Measurements from ENCODE around the gene ZFX.

The ZFX gene

DNA sequence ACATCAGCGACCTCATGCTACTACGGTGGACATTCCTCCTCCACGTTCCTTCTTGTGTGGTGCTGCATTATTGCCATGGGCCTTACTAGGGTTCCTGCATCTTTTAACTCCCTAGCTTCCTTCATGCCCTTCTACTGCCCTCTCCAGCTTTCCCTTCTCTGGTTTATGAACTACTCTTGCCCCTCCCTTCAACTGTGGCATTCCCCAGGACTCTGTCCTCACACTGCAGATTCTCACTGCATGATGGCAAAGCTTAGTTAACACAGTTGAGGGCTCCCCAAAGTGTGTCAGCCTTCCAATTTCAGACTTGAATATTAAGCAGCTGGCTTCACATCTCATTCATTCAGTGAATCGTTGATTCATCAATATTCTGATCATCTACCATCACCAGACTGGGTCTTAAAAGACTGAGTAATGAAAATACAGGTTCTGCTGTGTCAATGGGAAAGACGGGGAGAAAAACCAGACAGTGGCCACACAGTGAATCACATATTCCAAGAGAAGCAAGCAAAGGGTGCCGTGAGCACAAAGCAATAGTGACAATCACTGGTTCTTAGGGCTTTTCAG, 53.0 kb downstream of the ZFX start:
- DNase-seq (ENCODE audit: low spot score): no peak

DNA sequence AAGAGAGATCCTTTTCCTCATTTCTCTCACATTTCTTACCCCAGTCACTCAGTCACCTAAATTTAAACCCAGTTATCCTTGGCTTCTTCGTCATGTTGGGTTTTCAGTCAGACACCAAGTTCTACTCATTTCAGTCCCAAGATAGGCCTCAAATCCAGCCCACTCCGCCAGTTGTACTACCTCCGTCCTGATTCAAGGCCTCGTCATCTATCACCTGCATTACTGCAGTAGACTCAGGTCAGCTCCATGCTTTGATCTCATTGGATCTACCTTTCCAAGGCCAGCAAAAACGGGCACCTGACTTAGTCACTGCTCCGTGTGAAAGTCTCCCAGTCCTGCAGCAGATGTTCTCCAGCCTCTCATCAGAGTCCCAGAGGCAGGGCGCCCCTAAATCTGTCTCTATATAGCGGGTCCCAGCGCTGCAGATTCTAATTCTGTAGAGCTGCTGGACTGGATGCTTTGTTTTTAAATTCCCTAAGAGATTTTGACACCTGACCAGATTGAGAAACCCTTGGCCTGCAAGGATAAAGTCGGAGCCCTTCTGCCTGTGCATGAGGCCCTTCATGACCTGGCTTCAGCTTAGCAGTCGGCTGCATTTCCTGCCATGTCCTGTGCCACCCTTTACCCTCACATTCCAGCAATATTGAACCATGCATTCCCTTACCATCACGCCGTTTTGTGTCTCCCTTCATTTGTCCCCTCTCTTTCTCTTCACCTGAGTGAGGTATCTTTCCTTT, 53.7 kb downstream of the ZFX start:
- no peak for DNase-seq (ENCODE audit: low spot score)

DNA sequence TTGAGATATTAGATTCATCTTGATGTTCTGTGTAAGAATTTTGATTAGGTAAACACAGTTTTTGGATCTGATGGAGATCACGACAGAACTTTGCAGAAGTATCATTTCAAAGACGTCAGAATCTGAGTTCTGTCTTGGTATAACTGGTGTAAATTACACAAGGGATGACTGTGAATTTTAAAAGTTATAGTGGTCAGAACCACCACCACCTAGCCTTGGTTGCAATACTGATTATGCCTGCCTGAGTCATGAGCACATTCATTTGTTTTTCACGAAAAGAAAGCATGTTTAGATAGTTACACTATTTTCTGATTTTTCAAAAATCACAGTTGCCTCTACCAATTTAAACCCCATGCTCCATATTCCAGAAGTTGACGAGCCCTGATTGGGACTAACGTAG, 54.8 kb downstream of the ZFX start:
- DNase-seq (ENCODE audit: low spot score): no peak

DNA sequence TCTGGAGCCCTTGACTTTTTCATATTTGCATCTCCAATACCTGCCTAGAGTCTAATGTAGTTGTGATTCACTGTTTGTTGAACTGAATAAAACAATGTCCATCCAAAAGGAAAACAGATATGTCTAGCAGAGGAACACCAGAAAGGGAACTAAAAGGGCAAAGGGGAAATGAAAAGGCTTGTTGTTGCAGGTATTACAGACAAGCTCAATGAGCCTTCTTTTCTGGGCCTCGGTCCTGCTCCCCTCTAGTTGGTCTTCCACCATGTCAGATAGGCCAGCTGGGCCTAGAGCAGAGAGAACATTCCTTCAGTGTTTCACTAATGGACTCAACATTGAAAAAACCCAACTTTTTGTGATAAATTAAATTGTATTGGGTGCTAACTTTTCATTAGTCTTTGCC, 55.4 kb downstream of the ZFX start:
- DNase-seq (ENCODE audit: low spot score): no peak

DNA sequence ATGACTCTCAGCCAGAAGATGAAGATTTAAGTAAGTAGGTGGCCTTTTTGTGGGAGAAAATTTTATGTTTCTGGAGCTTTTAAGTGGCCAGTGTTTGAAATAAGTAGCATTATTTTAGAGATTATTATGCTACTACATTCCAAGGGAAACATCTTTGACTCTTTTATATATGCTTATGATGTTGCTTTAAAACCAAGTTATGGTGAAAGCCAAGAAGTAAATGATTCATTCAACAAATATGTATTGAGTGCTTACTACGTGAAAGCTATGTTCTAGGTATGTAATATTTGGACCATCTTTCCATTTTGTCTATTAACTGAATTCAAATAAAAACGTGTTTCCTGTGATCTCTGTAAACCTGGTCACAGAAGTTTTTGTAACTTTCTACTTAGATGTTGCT, 58.3 kb downstream of the ZFX start:
- no peak for DNase-seq (ENCODE audit: low spot score)

DNA sequence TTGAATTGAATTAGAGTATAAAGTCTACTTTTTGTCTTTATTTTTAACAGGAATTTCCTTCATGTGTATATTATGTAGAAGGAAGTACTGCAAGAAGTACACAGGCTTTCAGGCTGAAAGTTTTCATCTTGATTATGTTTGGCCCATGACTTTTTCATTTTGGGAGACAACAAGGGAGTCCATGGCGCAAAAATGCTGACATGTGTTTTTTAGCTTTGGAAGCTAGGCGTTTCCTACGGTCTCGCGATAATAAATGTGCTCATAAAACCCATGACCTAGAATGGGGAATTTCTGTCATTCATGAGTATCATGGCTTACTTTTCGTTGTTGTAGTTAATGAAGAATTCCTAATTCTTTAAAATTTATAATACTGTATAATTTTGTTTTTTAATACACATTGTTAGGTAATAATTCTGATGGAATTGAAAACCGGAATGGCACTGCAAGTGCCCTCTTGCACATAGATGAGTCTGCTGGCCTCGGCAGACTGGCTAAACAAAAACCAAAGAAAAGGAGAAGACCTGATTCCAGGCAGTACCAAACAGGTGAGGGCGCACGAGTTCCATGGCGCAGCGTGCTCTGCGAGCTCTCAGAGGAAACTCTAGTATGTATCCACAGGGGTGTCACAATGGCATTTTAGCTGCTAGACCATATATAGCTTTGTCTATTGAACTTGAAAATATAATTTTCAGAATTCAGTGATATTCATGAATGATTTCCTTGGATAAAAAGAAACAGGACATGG, 59.1 kb downstream of the ZFX start:
- no peak for DNase-seq (ENCODE audit: low spot score)

DNA sequence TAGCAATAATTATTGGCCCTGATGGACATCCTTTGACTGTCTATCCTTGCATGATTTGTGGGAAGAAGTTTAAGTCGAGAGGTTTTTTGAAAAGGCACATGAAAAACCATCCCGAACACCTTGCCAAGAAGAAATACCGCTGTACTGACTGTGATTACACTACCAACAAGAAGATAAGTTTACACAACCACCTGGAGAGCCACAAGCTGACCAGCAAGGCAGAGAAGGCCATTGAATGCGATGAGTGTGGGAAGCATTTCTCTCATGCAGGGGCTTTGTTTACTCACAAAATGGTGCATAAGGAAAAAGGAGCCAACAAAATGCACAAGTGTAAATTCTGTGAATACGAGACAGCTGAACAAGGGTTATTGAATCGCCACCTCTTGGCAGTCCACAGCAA, 60.7 kb downstream of the ZFX start:
- no peak for DNase-seq (ENCODE audit: low spot score)

DNA sequence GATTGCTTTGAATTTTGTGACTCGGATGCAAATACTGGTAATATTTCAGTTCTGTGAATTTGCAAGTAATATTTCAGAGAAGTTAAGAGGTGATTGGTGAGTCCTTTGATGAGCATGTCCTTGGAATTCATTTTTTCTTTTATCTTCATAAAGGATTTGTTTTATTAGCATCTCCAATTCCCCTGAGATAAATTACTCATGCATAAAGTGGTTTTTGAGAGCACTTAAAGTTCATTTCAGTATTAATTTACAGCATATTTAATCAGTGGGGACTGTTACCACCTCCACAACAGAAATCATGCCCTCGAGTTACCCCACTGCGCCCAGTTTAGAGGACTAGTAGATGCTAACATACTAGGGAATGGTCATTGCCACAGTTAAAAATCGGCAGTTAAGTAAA, 65.0 kb downstream of the ZFX start:
- no peak for DNase-seq (ENCODE audit: low spot score)

DNA sequence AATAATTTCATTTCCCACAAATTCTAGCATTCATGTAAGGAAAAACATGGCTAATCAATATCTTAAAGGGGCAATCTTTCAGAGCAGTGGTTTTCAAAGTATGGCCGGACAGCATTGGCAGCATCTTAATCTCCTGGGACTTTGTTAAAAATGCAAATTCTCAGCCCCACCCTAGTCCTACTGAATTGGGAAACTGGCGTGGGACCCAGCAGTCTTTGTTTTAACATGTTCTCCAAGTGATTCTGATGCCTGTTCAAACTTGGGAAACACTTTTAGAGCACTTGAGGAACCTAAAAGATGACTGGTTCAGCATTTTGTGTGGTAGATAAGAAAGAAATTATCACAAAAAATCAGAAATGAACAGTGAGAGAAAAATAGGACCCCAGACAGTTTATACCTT, 65.7 kb downstream of the ZFX start:
- DNase-seq (ENCODE audit: low spot score): no peak

DNA sequence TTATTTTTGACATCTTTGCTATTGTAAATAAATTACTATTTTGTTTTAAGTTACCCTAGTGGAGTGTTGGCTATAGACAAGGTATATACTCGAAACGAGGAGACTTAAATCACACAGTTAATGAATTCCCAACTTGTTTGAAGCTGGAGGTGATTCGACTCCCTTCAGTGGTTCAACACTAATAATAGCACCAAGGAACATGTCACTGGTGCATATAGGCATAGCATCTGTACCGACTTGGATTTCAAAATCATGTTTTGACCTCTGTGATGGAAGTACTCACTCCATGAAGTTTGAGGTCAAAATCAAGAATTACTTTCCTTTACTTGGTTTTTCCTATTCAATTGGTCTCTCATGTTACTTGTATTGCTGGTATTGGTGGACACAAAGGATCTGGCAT, 66.5 kb downstream of the ZFX start:
- DNase-seq (ENCODE audit: low spot score): no peak

DNA sequence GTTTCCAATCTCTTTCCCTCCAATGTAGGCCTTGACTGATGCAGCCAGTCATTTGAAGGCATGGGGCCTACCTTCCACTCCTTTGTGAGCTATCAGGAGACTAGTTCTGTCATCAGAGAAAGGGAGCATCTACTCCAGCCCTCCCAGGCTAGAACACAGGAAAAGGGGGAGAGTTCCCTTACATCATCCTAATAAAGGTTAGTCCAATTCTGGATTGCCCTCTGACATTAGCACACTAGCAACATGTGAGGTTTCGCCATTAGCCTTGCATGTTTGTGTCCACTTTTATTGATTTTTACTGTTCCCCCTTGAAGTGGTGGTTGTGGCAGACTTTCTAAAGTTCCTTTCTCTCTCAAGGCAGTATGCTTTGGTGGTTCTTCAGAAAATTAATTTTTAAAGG, 67.3 kb downstream of the ZFX start:
- no peak for DNase-seq (ENCODE audit: low spot score)

DNA sequence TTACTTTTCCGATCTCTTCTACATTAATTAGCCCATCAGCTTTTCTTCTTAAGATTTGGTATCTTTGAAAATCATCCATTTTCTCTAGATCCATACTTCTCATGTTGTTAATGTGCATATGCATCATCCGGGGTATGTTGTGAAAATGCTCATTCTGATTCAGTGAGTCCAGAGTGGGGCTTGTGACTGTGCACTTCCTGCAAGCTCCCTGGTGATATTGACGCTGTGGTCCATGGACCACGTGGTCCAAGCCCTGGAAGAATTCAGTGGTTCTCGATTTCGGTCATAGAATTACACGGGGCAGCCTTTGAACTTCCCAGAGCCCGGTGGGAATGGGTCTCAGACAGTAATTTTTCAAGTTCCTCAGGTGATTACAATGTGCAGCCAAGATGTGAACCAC, 69.8 kb downstream of the ZFX start:
- DNase-seq (ENCODE audit: low spot score): no peak

DNA sequence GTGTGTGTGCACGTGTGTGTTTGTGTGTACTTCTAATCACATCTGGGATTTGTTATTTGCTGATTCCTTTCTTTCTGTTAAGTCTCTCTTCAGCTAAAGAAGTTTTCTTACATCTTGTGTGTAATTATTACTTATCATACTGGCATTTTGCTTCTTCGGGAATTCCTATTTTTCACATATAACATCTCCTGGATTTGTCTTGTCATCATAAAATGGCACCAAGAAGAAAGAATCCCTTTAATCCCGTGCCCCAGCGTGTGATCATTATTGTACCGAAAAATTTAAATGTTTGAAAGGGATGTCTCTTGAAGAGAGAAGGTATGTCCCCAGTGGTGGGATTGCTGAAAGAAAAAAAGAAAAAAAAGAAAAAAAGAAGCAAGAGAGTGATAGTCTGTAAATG, 72.3 kb downstream of the ZFX start:
- DNase-seq (ENCODE audit: low spot score): no peak

DNA sequence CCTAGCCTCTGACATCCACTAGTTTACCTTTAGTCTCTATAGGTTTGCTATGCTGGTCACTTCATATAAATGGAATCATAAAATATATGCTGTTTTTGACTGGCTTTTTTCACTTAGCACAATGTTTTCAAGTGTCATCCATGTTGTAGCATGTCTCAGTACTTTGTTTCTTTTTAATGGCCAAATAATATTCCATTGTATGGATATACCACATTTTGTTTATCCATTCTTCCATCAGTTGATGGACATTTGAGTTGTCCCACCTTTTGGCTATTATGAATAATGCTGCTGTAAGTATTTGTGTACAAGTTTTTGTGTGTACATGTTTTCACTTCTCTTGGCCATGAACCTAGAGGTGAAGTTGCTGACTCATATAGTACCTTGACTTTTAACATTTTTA, 75.7 kb downstream of the ZFX start:
- no peak for DNase-seq (ENCODE audit: low spot score)

DNA sequence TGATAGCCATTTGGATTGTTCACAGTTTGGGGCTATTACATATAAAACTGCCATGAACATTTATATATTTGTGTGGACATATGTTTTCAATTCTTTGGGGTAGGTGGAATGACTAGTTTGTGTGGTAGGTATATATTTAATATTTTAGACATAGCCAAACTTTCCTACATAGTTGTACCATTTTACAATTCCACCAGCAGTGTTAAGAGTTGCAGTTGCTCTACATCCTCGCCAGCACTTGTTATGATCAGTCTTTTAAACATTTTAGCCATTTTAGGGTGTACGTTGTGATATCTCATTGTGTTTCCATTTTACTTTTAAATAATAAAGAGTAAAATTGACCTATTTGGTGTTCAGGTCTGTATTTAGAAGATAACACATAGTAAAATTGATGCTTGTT, 76.6 kb downstream of the ZFX start:
- no peak for DNase-seq (ENCODE audit: low spot score)

DNA sequence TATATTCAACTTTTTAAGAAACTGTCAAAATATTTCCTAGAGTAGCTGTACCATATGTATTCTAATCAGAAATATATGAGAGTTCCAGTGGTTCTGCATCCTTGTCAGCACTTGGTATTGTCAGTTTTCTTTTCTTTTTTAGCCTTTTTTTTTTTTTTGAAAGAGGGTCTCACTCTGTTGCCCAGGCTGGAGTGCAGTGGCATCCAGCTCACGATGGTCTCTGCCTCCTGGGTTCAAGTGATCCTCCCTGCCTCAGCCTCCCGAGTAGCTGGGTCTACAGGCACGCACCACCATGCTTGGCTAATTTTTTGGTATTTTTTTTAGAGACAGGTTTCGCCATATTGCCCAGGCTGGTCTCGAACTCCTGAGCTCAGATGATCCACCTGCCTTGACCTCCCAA, 79.1 kb downstream of the ZFX start:
- no peak for DNase-seq (ENCODE audit: low spot score)

DNA sequence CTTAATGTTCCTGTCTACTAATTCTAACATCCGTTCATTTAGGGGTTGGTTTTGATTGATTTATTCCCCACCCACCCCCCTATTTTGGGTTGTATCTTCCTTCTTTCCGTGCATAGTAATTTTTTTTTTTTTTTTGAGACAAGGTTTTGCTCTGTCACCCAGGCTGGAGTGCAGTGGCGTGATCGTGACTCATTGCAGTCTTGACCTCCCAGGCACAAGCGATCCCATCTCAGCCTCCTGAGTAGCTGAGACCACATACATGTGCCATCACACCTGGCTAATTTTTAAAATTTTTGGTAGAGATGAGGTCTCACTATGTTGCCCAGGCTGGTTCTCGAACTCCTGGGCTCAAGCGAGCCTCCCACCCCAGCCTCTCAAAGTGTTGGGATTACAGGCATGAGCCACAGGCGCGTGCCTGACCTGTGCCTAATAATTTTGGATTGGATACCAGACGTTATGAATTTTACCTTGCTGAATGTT, 79.9 kb downstream of the ZFX start:
- no peak for DNase-seq (ENCODE audit: low spot score)

DNA sequence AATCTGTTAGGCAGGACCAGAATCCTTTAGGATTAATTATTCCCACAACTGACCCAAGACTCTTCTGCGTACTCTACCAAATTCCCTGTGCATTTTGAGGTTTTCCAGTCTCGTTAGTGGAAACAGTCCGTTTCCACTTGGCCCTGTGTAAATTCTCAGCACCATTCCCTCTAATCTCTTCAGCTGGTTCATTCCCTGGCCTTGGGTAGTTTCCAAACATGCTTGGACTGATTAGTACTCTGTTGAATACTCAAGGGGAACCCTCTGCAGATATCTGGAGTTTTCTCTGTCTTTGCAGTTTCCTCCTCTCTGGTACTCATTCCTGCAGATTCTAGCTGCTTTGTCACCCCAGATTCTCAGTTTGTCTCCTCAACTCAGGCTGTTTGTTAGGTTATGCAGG, 80.4 kb downstream of the ZFX start:
- DNase-seq (ENCODE audit: low spot score): no peak

DNA sequence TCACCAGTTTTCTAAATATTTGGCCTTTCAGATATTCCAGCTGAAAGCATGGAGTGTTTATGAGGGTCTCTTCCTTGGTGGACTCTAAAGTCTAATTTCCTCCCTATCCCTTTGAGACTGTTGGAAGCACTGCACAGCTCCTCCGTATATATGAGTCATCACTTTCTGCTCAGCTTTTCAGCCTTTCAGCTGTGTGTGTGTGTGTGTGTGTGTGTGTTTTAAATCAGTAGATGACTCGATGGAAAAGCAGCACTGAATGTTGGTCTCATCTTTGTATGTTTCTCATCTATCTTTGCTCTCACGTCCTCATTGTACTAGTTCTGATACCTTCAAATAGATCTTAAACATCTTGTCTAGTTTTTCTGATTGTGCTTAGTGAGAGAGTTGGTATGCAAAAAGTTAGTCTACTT, 81.6 kb downstream of the ZFX start:
- DNase-seq (ENCODE audit: low spot score): no peak

DNA sequence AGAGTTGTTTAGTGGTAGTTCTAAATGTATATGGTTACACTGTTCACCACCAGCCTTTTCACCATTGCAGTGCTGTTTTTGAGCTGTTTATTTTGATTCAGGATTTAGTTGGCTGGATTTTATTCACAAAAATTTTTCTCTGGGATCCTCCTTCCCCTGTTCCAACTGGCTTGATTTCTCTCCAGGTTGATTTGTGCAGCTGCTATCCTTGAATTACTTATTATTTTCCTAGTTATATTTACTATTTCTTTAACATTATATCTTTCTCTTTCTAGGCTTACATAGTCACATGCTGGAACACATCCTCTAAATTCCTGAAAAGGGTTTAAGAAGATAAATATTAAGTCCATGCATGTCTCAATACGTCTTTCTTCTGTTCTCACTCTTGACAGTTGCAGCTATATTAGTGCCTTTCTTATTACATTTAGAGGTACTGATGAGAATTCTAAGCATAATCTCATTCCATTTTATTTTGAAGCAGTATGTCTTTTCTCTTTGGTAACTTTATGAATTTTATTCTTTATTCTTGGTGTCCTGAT, 82.2 kb downstream of the ZFX start:
- no peak for DNase-seq (ENCODE audit: low spot score)

DNA sequence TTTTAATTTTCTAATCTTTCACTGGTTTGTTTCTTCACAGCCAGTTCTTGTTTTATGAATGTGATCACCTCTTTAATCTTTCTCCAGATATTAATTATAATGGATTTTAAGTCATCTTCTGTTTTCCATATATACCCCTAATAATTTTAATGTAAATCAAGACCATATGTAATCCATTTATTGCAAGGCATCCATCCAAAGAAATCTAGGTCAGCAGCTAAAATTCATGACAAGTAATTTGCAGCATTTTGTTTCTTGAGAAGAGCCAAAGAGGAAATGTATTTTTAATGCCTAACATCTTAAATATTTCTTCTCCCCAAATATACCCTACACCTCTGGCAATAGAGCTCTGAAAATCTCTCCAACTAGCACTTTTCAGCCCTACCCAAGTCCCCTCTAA, 83.3 kb downstream of the ZFX start:
- DNase-seq (ENCODE audit: low spot score): no peak

DNA sequence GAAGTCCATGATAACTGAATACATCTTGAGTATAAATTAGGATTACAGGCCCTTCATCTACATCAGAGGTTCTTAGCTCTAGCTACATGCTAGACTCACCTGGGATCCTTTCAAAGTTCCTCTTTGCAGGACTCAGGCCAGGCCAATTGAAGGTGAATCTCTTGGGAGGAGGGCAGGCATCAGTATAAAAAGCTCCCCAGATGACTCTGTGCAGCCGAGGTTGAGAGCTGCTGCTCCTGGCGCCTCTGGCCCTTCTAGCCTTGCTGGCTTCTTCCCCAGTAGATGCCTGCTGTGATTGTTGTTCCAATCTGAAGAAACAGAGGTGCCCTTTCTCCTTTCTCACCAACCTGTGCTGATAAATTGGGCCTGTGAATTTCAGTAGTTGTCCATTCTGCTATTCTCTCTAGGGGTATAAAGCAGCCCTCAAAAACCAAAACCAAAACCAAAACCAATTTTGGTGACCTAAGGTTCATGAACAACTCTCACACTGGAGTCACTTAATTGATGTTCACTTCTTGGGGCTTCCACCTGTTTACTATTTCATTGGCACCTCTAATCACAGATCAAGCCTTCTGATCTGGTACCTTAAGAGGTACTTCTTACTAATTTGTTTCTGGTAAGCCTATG, 85.7 kb downstream of the ZFX start:
- no peak for DNase-seq (ENCODE audit: low spot score)
